Endothelial cell of umbilical vein (primary cell): ENCODE measurements around the gene VASN. TPM values are rescaled to one million over a fixed set of nuclear protein-coding genes. Genes with fewer than 3 reads are reported as not detected.

ENCODE experiments used
- BruUV-seq: library from RNA; stranded (reverse); fragments of 400-500 nt; replicated peaks from 2 replicates; lab custom pipeline; 2021; lab: Mats Ljungman, UMichigan
- CTCF ChIA-PET: fragments of 300-600, 350-600 bp; sonication (Branson Sonifier 250); formaldehyde crosslinking; loops from one replicate; lab custom pipeline; 2021; ENCODE audit warnings: antibody characterized with exemption, inconsistent platforms; lab: Charles Lee
- POLR2A ChIA-PET: fragments of 300-600, 350-600 bp; sonication (Branson Sonifier 250); formaldehyde crosslinking; loops from one replicate; lab custom pipeline; 2021; ENCODE audit warnings: antibody characterized with exemption, inconsistent platforms; lab: Charles Lee
- DNase-seq: peaks from one replicate; pipeline ENCODE4 v3.0.0-alpha.2; 2011; ENCODE audit warnings: low read depth, low spot score
- FAIRE-seq: peaks from 2 replicates; lab custom pipeline; 2011; peaks lifted over from hg19 to GRCh38; lab: Jason Lieb, UNC
- H2AFZ ChIP-seq: 2 replicates; pipeline ENCODE4 v1.6.0; 2012; ENCODE audit warnings: low read depth, low read length, control low read depth, inconsistent platforms
- H3K27ac ChIP-seq: 2 replicates; pipeline ENCODE4 v1.5.1; 2011; ENCODE audit warnings: low read depth, mild to moderate bottlenecking, control low read depth, low read length, moderate library complexity; ENCODE audit not compliant: insufficient read depth
- H3K27me3 ChIP-seq, 2 experiments: 2 replicates each; pipeline versions ENCODE4 v1.6.0 to v1.6.1; 2011; ENCODE audit warnings: low read length in 2 of 2, mixed read lengths in 1 of 2; ENCODE audit not compliant: control insufficient read depth in 2 of 2, insufficient read depth in 2 of 2
- H3K36me3 ChIP-seq, 2 experiments: 2 replicates in 1 of 2; 3 replicates in 1 of 2; pipeline ENCODE4 v1.5.1; 2011; ENCODE audit warnings: low read length in 2 of 2, mild to moderate bottlenecking in 1 of 2, moderate library complexity in 1 of 2; ENCODE audit not compliant: control insufficient read depth in 2 of 2, insufficient read depth in 2 of 2; ENCODE audit errors: extremely low read depth in 1 of 2
- H3K4me1 ChIP-seq: 3 replicates; pipeline ENCODE4 v1.5.1; 2011; ENCODE audit warnings: mild to moderate bottlenecking, low read length; ENCODE audit not compliant: control insufficient read depth, insufficient read depth; ENCODE audit errors: extremely low read depth
- H3K4me2 ChIP-seq: 2 replicates; pipeline ENCODE4 v1.6.1; 2011; ENCODE audit warnings: low read length, control low read depth, mixed read lengths; ENCODE audit not compliant: insufficient read depth
- H3K4me3 ChIP-seq, 3 experiments: fragments of 200-600 bp in 1 of 3; sonication (generic), shearing (Covaris generic) in 1 of 3; replicated peaks in 1 of 3; 2 replicates each; pipeline ENCODE4 v1.5.1; 2011 to 2016; ENCODE audit warnings: control low read depth in 3 of 3, low read length in 3 of 3, mild to moderate bottlenecking in 2 of 3, inconsistent platforms in 1 of 3, low read depth in 1 of 3, moderate library complexity in 1 of 3; ENCODE audit not compliant: insufficient read depth in 1 of 3
- H3K79me2 ChIP-seq: 2 replicates; pipeline ENCODE4 v1.6.0; 2012; ENCODE audit warnings: low read length, inconsistent platforms; ENCODE audit not compliant: control insufficient read depth, insufficient read depth
- H3K9ac ChIP-seq: replicated peaks from 2 replicates; pipeline ENCODE3; 2011; ENCODE audit warnings: low read length, control low read depth; ENCODE audit not compliant: insufficient read depth; ENCODE audit errors: extremely low read depth
- H3K9me1 ChIP-seq: replicated peaks from 3 replicates; pipeline ENCODE4 v1.6.0; 2011; ENCODE audit warnings: mild to moderate bottlenecking, low read length; ENCODE audit not compliant: control insufficient read depth, insufficient read depth; ENCODE audit errors: extremely low read depth
- H3K9me3 ChIP-seq: replicated peaks from 2 replicates; pipeline ENCODE4 v1.5.1; 2012; ENCODE audit warnings: low read length, inconsistent platforms; ENCODE audit not compliant: control insufficient read depth, insufficient read depth
- H4K20me1 ChIP-seq: replicated peaks from 2 replicates; pipeline ENCODE3; 2011; ENCODE audit warnings: mild to moderate bottlenecking, low read length; ENCODE audit not compliant: control insufficient read depth, insufficient read depth; ENCODE audit errors: extremely low read depth
- CTCF ChIP-seq, 2 donors: IDR thresholded peaks; 1 replicate in 1 of 2; 2 replicates in 1 of 2; pipeline ENCODE4 v1.5.1; 2011; ENCODE audit warnings: low read length in 2 of 2, mild to moderate bottlenecking in 2 of 2, moderate library complexity in 2 of 2, control low read depth in 1 of 2, inconsistent platforms in 1 of 2, low read depth in 1 of 2; ENCODE audit not compliant: insufficient read depth in 1 of 2; ENCODE audit errors: extremely low read depth in 1 of 2
- EZH2 ChIP-seq: IDR thresholded peaks from 2 replicates; pipeline ENCODE4 v1.6.1; 2012; ENCODE audit warnings: borderline replicate concordance, low read depth, mild to moderate bottlenecking, moderate library complexity, low read length, inconsistent platforms; ENCODE audit not compliant: severe bottlenecking
- FOS ChIP-seq: IDR thresholded peaks from 2 replicates; pipeline ENCODE4 v1.6.1; 2011; ENCODE audit warnings: mild to moderate bottlenecking, low read length, moderate library complexity, borderline replicate concordance; ENCODE audit not compliant: insufficient read depth
- GATA2 ChIP-seq: IDR thresholded peaks from 2 replicates; pipeline ENCODE4 v1.7.0; 2011; ENCODE audit warnings: low read depth, mild to moderate bottlenecking, moderate library complexity, mixed read lengths, low read length; ENCODE audit not compliant: insufficient read length, insufficient read depth
- JUN ChIP-seq: IDR thresholded peaks from 2 replicates; pipeline ENCODE4 v1.6.1; 2011; ENCODE audit warnings: borderline replicate concordance, low read depth; ENCODE audit not compliant: insufficient read length, insufficient read depth
- MYC ChIP-seq: IDR thresholded peaks from one replicate; pipeline ENCODE4 v1.6.1; 2011; ENCODE audit warnings: mild to moderate bottlenecking, low read depth, low read length
- POLR2A ChIP-seq: IDR thresholded peaks from 2 replicates; pipeline ENCODE4 v1.6.1; 2012; ENCODE audit warnings: low read depth, mild to moderate bottlenecking, control low read depth, low read length
- POLR2AphosphoS5 ChIP-seq: IDR thresholded peaks from 2 replicates; pipeline ENCODE4 v1.6.1; 2012; ENCODE audit warnings: low read depth, mild to moderate bottlenecking, control low read depth, low read length, moderate library complexity; ENCODE audit not compliant: insufficient read depth
- dilution Hi-C: fragments of 300-500 bp; cut with MboI; formaldehyde crosslinking; loops from one replicate; pipeline ENCODE4 v1.15.0; 2019; ENCODE audit warnings: low sequenced_read_pairs; ENCODE audit not compliant: extremely low pct_ligation_motif_present
- intact Hi-C: fragments of 100-400 bp; cut with micrococcal nuclease; formaldehyde crosslinking; loops from one replicate; pipeline ENCODE4 v1.10.0; 2022
- polyA plus RNA-seq, 4 experiments: library from polyadenylated mRNA; depleted of rRNA in 3 of 4; stranded (reverse) in 3 of 4; unstranded in 1 of 4; fragments of >200 nt; gene quantifications; 2 replicates each; pipeline versions ENCODE4 v1.2.1 to v1.2.3, GENCODE V29; 2011 to 2012; ENCODE audit warnings: missing spikeins in 1 of 4
- total RNA-seq: library from RNA; stranded (reverse); gene quantifications from 2 replicates; pipeline ENCODE4 v1.2.3, GENCODE V29; 2021
- TF ChIP-seq, protein P1 (sequence below): IDR thresholded peaks from 2 replicates; pipeline ENCODE4 v1.6.1; 2011; ENCODE audit not compliant: insufficient read depth, insufficient read length

Gene VASN
- total and polyA plus RNA-seq, 2 donors (not counting 3 experiments of a cell fraction or from before 2014, with no cell fraction given) = 0.41 to 0.42 TPM

DNA sequence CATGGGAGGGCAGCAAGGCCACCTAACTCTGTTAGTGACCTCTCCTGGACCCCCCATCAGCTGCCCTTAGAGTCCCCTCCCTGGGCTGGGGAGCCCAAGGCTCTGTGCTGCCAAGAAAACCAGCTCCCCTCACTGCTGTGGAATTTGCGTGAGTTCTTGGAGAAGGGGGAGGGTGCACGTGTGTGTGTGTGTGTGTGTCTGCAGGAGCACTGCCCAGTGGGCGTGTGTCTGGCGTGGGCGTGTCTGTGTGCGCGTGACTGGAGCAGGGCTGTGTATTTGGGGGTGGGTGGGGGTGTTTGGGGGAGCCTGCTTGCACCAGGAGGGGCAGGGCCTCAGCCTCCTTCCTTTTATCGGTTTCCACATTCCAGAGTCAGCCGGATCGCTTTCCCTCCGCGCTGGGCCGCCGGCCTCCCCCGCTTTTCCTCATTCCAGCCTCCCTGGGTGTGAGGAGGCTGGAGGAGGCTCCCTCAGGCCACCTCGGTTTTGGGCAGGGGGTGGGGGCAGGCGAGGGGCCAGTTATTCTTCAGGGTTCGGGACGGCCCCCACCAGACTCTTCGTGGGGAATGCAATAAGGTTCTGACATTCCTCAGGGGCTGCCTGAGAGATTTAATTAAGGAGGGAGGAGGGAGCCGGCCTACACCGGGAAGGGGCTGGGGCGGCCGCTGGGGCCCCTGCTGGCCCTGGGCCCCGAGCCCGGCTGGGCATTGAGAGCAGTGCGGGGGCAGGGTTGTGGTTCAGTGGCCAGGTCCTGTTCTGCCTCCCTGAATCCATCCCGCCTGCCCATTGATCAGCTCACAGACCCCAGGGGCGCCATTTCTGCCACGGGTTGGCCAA is 2.5 kb downstream of the VASN start:
- Histone ChIP-seq H3K4me1 (peaks cover 6% of the 10 kb centered on the region), H3K27me3 (no peaks in the 10 kb centered on the region), H2AFZ (no peak overlapping the region), H3K27ac (no peak overlapping the region), H3K9me3 (no peaks in the 10 kb centered on the region), H3K79me2 (no peaks in the 10 kb centered on the region), H3K4me2 (no peak overlapping the region), H3K9me1 (no peaks in the 10 kb centered on the region), H3K4me3 (no peak overlapping the region), H3K9ac (no peak overlapping the region), H3K36me3 (no peaks in the 10 kb centered on the region), H4K20me1 (no peaks in the 10 kb centered on the region)
- BruUV-seq = no TSS peak
- FAIRE-seq (peak; percentile 44), DNase-seq (no peak)
- ChIA-PET POLR2A (no interaction called here), CTCF (interaction anchor here (1.0 to 3.3 kb wide), 4 partner anchors 12 to 30 kb away, joined by 3 to 11 read pairs (median 4); no protein-coding TSS in a partner anchor)
- intact Hi-C loops = no loop called here
- TF ChIP-seq CTCF (IDR thresholded peaks at IDR 0.05; ENCODE audit: extremely low read depth in 1 of 2, insufficient read depth in 1 of 2, low read depth in 1 of 2, low read length in 2 of 2) = no peak
- TF ChIP-seq MYC = no peak
- TF ChIP-seq POLR2AphosphoS5 = no peak
- TF ChIP-seq, protein P1, sequence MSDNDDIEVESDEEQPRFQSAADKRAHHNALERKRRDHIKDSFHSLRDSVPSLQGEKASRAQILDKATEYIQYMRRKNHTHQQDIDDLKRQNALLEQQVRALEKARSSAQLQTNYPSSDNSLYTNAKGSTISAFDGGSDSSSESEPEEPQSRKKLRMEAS = no peak
- no peak for TF ChIP-seq EZH2
- TF ChIP-seq FOS = no peak
- TF ChIP-seq GATA2 = no peak
- TF ChIP-seq JUN = no peak
- TF ChIP-seq POLR2A = no peak
- dilution Hi-C loops = no loop called here
